Gastroesophageal sphincter (tissue), 4 donors: ENCODE data around the gene COTL1. TPM values are rescaled to one million over a fixed set of nuclear protein-coding genes. Genes with fewer than 3 reads are reported as not detected.

ENCODE experiments used
- ATAC-seq: fragments of 150-250 bp; one replicate; pipeline ENCODE4 v1.9.1; 2016; ENCODE audit warnings: mild to moderate bottlenecking, moderate library complexity
- H3K27ac ChIP-seq, 4 donors: fragments of 200-600 bp; sonication (generic) in 3 of 4; 1 replicate in 3 of 4; 2 replicates in 1 of 4; pipeline ENCODE4 v1.5.1; 2016 to 2019
- H3K27me3 ChIP-seq: fragments of 200-600 bp; sonication (generic); one replicate; pipeline ENCODE4 v1.5.1; 2019
- H3K36me3 ChIP-seq, 2 donors: fragments of 200-600 bp; sonication (generic); one replicate each; pipeline ENCODE4 v1.5.1; 2019; ENCODE audit warnings: control low read depth in 1 of 2
- H3K4me1 ChIP-seq, 3 donors: fragments of 200-600 bp; sonication (generic); 1 replicate in 2 of 3; 2 replicates in 1 of 3; pipeline ENCODE4 v1.5.1; 2016 to 2019; ENCODE audit warnings: control low read depth in 2 of 3
- H3K4me3 ChIP-seq, 2 donors: fragments of 200-600 bp; sonication (generic); one replicate each; pipeline ENCODE4 v1.5.1; 2019; ENCODE audit warnings: mild to moderate bottlenecking in 1 of 2, moderate library complexity in 1 of 2
- H3K9me3 ChIP-seq, 3 donors: fragments of 200-600 bp; sonication (generic); one replicate each; pipeline ENCODE4 v1.5.1; 2017 to 2019; ENCODE audit warnings: control low read depth in 2 of 3
- CTCF ChIP-seq, 4 experiments: fragments of 200-600 bp in 2 of 4; fragments of 450-650 bp in 2 of 4; sonication (generic) in 1 of 4; IDR thresholded peaks; one replicate each; pipeline ENCODE4 v1.5.1; 2017 to 2019; ENCODE audit warnings: antibody characterized with exemption in 4 of 4, mild to moderate bottlenecking in 2 of 4, moderate library complexity in 2 of 4
- EP300 ChIP-seq: sonication (generic); formaldehyde crosslinking; IDR thresholded peaks from one replicate; pipeline ENCODE4 v1.6.1; 2017; ENCODE audit warnings: antibody characterized with exemption, mild to moderate bottlenecking
- POLR2A ChIP-seq, 2 donors: fragments of 450-650 bp; IDR thresholded peaks; one replicate each; pipeline ENCODE4 v1.6.1; 2017; ENCODE audit warnings: antibody characterized with exemption in 2 of 2, mild to moderate bottlenecking in 2 of 2, moderate library complexity in 1 of 2
- POLR2AphosphoS5 ChIP-seq: sonication (generic); formaldehyde crosslinking; IDR thresholded peaks from one replicate; pipeline ENCODE4 v1.6.1; 2017; ENCODE audit warnings: antibody characterized with exemption
- WGBS, 2 donors: methylation state at CpG; one replicate each; pipeline ENCODE4 v1.1.5; 2018; ENCODE audit warnings: low coverage in 1 of 2; 5-methylcytosine and 5-hydroxymethylcytosine counted together
- total RNA-seq, 4 donors: library from RNA; depleted of rRNA; stranded (reverse); fragments of >200 nt; gene quantifications; one replicate each; pipeline ENCODE4 v1.1.0, GENCODE V29; 2016

The COTL1 gene
- total RNA-seq, 4 donors from 2014 or later, result 13.1 to 46.2 (median 37.3) TPM

GRCh38 chr16:84599521-84600202, 18.2 kb downstream of the COTL1 start:
- Histone ChIP-seq H3K4me1 (peaks cover 0 to 74% (median 23%) of the 10 kb centered on the region in 3 donors), H3K27ac (peak overlapping the region; percentile 10 to 77 (median 72)), H3K36me3 (no peaks in the 10 kb centered on the region), H3K9me3 (no peaks in the 10 kb centered on the region), H3K27me3 (no peaks in the 10 kb centered on the region), H3K4me3 (peak overlapping the region in 1 of 2 donors; percentile 23)
- TF ChIP-seq EP300 (no peak), CTCF (IDR thresholded peaks at IDR 0.05) (no peak), POLR2AphosphoS5 (no peak), POLR2A (IDR thresholded peaks at IDR 0.05) (no peak)
- ATAC-seq, result peak; percentile 60
- 9 to 11% methylated on average over 10 to 12 of the region's 12 CpGs for WGBS, 2 donors

GRCh38 chr16:84598360-84598759, 19.5 kb downstream of the COTL1 start:
- H3K27me3 ChIP-seq, result no peaks in the 10 kb centered on the region
- 73 to 78% methylated on average over 4 to 5 of the region's 6 CpGs for WGBS, 2 donors
- no peak for TF ChIP-seq CTCF (IDR thresholded peaks at IDR 0.05)
- no peak for TF ChIP-seq POLR2AphosphoS5
- TF ChIP-seq EP300, result no peak
- no peak for TF ChIP-seq POLR2A (IDR thresholded peaks at IDR 0.05)
- ATAC-seq, result no peak
- H3K4me1 ChIP-seq, result peaks cover 0 to 65% (median 23%) of the 10 kb centered on the region in 3 donors
- no peaks in the 10 kb centered on the region for H3K36me3 ChIP-seq
- H3K27ac ChIP-seq, result peak overlapping the region in 1 of 4 donors; percentile 77
- H3K9me3 ChIP-seq, result no peaks in the 10 kb centered on the region
- no peak overlapping the region for H3K4me3 ChIP-seq

GRCh38 chr16:84597931-84598351, 19.9 kb downstream of the COTL1 start:
- 54 to 58% methylated on average over 2 to 4 of the region's 8 CpGs for WGBS, 2 donors
- H3K4me3 ChIP-seq, result no peak overlapping the region
- no peak for ATAC-seq
- TF ChIP-seq EP300 (no peak), CTCF (IDR thresholded peaks at IDR 0.05) (no peak)
- no peaks in the 10 kb centered on the region for H3K9me3 ChIP-seq
- H3K4me1 ChIP-seq, result peaks cover 0 to 61% (median 23%) of the 10 kb centered on the region in 3 donors
- peak overlapping the region in 1 of 4 donors; percentile 77 for H3K27ac ChIP-seq
- H3K27me3 ChIP-seq, result no peaks in the 10 kb centered on the region
- H3K36me3 ChIP-seq, result no peaks in the 10 kb centered on the region

- no peaks in the 10 kb centered on the region for H3K9me3 ChIP-seq
- H3K4me3 ChIP-seq, result no peak overlapping the region
- no peak overlapping the region for H3K27ac ChIP-seq
- no peak for TF ChIP-seq POLR2AphosphoS5
- TF ChIP-seq CTCF (IDR thresholded peaks at IDR 0.05), result no peak
- TF ChIP-seq EP300, result no peak
- TF ChIP-seq POLR2A (IDR thresholded peaks at IDR 0.05), result no peak
- no peaks in the 10 kb centered on the region for H3K36me3 ChIP-seq
- no peaks in the 10 kb centered on the region for H3K27me3 ChIP-seq
- 77% methylated on average over 5 of the region's 6 CpGs; no CpG with 5 or more reads in 1 of the 2 donors for WGBS, 2 donors
- ATAC-seq, result no peak
- H3K4me1 ChIP-seq, result peaks cover 0 to 56% (median 23%) of the 10 kb centered on the region in 3 donors
Measured at GRCh38 chr16:84597528-84597896, 20.4 kb downstream of the COTL1 start.
